HG03378 (cell line): ENCODE measurements around the gene TLCD3B.
A peak's percentile ranks its signal among the peaks of the same experiment; 100 is the strongest.

Experiments
- ATAC-seq: cut with Tn5 transposase; IDR thresholded peaks from one replicate; pipeline ENCODE4 v1.9.1; 2021; ENCODE audit warnings: mild to moderate bottlenecking, moderate library complexity; ENCODE audit not compliant: unreplicated experiment

TLCD3B gene

GRCh38 chr16:30006659-30007377 is 24.3 kb downstream of the TLCD3B start:
- no peak for ATAC-seq

DNA sequence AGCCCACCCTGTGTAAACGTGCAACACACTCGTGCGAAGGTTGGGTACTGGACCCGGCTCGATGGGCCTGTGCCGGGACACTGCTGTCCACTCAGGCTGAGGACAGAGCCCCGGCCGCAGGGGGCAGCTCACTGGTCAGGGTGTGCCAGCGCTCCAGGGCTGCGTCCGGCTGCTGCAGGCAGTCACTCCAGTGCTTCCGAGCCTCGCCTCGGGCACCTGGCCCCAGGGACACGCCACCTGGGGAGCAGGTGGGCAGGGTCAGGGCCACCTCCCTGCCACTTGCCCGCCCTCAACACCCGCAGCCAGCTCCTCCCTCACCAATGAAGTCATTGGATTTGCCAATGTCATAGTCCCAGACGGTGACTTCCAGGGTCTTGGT is 25.0 kb downstream of the TLCD3B start:
- no peak for ATAC-seq

GRCh38 chr16:30005341-30006094 is 25.6 kb downstream of the TLCD3B start:
- ATAC-seq, result no peak

DNA sequence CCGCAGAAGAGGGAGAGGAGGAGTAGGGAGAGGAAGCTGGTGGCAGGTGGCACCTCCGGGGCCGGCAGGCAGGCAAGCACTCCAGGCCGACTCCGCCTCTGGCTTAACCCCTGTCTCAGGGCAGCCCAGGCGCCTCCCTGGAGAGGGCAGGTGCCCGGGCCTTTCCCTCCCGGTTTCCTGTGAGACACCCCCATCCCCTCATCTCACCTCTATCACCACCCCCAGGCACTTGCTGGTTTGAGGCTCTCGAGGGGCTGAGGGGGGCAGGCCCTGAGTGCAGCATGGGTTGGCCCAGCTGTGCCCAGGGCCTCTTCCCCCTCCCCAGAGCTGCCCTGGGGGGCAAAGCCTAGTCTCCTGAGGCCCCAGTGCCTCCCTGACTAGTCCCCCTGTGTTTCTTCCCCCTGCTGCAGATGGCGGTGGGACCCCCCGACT is 26.2 kb downstream of the TLCD3B start:
- ATAC-seq, result no peak

GRCh38 chr16:30004424-30004776 is 26.7 kb downstream of the TLCD3B start:
- ATAC-seq, result no peak

GRCh38 chr16:30003670-30004423 is 27.2 kb downstream of the TLCD3B start:
- ATAC-seq, result no peak

DNA sequence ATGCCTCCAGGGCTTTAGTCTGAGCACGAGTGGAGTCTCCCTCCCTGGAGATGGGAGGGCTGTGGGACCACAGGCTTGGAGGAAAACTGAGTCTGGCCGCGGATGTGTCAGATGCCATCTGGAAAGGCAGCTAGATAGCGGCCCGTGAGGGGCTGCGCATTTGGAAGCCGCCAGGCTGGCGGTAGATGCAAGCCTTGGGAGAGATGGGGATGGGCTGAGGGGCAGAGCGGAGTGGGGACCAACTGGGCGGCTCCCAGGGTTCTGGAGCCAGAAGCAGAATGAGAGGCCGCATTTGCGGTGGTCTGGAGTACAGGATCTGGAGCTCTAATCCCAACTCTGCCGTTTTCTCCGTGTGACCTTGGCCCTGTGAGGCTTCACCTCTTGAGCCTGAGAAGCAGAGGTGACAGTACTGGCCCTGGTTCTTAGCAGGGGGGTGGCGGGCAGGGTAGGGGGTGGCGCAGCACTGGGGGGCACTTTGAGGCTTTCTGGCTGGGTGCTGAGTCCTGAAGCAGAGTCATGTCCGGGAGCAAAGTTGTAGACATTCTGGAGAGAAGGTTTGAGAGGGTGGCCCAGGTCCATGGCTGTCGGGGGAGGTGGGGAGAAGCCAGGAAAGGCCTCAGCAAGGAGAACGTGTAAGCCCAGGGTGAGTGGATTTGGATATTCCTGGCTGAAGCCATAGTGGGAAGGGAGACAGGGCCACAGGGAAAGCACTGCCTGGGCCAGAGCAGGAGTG is 28.3 kb downstream of the TLCD3B start:
- no peak for ATAC-seq

DNA sequence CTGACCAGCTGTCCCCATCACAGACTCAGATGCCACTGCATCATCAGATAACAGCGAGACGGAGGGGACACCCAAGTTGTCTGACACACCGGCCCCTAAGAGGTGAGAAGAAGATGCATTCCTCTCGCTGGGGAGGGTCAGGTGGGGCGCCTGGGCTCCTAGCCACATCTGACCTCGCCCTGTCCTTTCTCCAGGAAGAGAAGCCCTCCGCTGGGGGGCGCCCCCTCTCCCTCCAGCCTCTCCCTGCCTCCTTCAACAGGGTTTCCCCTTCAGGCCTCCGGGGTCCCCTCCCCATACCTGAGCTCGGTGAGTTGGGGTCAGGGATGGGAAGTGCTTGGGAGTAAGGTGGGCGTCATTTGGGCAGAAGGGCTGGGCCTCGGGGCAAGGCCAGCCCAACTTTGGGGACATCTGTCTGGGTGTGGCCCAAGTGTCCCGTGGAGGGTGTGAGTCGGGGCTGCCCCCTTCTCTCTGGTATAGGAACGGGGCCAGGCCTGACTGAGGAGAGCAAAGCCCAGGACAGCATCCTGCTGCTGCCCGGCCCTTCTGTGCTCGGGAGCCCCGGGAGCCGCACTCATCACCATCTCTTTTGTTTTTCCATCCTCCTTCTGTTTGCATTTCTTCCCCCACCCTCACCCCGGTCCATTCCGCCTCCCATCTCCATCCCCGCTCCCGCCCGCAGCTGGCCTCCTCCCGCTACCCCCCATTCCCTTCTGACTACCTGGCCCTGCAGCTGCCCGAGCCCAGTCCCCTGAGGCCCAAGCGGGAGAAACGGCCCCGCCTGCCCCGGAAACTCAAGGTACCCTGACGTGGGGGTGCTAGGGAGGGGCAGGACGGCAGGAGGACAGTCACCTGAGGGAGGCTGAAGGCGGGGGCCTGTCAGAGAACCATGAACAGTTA is 30.1 kb downstream of the TLCD3B start:
- no peak for ATAC-seq

GRCh38 chr16:29999605-30000004 is 31.5 kb downstream of the TLCD3B start:
- no peak for ATAC-seq

DNA sequence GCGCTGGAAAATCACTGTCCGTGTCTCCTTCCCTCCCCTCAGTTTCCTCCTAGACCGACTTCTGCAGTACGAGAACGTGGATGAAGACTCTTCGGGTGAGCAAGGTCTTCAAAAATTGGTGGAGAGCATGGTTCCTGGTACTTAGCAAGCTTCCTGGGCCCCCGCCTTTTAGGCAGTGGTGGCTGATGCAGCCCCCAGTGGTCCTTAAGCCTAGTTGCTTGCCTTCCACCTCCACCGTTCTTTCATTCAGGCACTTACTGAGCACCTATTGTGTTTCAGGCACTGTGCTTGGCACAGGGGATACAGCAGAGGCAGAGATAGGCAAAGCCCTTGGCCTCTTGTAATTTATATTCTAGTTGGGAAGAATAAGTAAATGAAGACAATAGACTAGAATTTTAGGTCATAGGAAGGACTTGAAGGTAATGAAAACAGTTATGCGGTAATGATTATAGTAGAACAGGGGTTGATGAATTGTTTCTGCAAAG is 34.3 kb downstream of the TLCD3B start:
- no peak for ATAC-seq

DNA sequence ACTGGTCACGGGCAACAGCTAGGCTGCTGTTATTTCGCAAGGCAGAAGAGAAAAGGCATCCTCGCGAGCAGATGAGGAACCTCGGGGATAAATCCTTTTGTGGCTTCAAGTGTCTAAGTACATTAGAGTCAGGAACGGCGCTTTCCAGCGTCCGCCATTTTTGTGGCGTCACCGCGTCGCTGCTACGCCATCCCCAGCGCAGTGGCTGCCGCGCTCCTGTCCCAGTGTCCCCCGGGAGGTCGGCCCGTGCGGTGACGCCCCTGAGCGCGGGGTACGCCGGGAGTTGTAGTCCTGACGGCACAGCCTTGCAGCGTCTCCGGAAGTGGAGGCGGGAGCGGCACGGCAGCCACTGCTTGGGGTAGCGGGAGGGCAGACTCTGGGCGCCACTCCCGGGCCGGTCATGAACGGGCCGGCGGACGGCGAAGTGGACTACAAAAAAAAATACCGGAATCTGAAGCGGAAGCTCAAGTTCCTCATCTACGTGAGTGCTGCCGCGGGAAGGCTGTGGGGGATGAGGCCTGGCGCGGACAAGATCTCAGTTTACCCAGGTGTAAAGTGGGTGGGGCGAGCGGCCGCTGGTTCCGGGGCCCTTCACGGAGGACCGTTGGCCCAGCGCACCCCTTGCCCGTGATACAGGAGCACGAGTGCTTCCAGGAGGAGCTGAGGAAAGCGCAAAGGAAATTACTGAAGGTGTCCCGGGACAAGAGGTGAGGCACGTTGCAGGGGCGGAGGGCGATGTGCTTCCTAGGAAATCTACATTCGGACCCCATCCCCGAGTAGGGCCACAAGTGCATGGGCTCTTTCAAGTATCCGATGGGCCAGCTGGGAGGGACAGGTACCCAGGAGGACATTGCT is 34.9 kb downstream of the TLCD3B start, which contains the start of gene INO80E:
Gene INO80E (plus strand): TSS at position 331 of the 855 bp plus-strand sequence. CDS start 70 bp downstream, at position 401.
- peak; percentile 73 for ATAC-seq

GRCh38 chr16:29995324-29995910 is 35.7 kb downstream of the TLCD3B start, which contains the start of gene HIRIP3:
HIRIP3 (minus strand) TSS chr16:29995617; CDS start chr16:29995605, 12 bp downstream.
- peak; percentile 47 for ATAC-seq

- peak; percentile 21 for ATAC-seq
Observed at GRCh38 chr16:29994600-29995323, 36.3 kb downstream of the TLCD3B start.

DNA sequence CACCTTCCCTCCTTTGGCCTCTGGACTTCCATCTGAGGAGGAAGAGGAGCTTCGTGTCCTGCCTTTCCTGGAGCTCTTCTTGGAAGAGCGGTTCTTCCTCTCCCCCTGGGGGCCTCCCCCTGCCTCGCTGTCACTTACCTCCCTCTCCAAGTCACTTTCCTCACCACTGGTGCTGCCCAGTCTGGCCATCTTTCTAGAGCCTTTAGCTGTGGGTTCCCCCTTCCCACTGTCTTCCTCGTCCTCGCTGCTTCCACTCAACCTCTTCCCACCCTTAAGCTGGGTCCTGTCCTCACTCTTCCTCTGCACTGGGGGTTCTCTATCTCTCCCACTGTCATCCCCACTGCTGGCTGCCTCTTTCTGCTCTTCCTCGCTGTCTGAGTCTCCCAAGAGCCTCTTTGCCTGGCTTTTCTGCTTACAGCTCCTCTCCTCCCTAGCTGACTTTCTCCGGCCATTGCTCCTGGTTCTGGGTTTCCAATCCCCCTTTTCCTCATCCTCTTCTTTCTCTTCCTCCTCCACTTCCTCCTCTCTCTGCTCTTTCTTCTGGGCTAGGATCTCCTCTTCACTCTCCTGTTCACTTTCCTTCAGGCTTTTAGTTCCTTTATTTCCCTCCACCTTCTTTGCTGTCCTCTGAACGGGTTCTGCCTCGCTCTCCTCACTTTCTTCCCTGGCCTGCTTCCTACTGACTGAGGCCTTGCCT is 37.0 kb downstream of the TLCD3B start:
- ATAC-seq, result no peak

- no peak for ATAC-seq
Observed at GRCh38 chr16:29993191-29993902, 37.7 kb downstream of the TLCD3B start.

GRCh38 chr16:29992344-29992967 is 38.6 kb downstream of the TLCD3B start:
- ATAC-seq, result no peak
